Coronary artery (tissue), 2 donors: ENCODE results near the gene PLCE1.

Experiments
- DNase-seq: peaks from one replicate; pipeline ENCODE4 v3.0.0-alpha.2; 2017; ENCODE audit warnings: low spot score
- H3K27ac ChIP-seq, 2 donors: fragments of 200-600 bp; sonication (generic); one replicate each; pipeline ENCODE4 v1.5.1; 2016 to 2019
- H3K4me3 ChIP-seq: fragments of 200-600 bp; sonication (generic); 2 replicates; pipeline ENCODE4 v1.5.1; 2016; ENCODE audit warnings: mild to moderate bottlenecking, moderate library complexity
- TF ChIP-seq, protein P1 (sequence below): fragments of 200-600 bp; sonication (generic); IDR thresholded peaks from one replicate; pipeline ENCODE4 v1.5.1; 2019; ENCODE audit warnings: antibody characterized with exemption

The PLCE1 gene

GRCh38 chr10:94016727-94017714 is 23.3 kb downstream of the PLCE1 start:
- H3K4me3 ChIP-seq: no peak overlapping the region
- TF ChIP-seq, protein P1, sequence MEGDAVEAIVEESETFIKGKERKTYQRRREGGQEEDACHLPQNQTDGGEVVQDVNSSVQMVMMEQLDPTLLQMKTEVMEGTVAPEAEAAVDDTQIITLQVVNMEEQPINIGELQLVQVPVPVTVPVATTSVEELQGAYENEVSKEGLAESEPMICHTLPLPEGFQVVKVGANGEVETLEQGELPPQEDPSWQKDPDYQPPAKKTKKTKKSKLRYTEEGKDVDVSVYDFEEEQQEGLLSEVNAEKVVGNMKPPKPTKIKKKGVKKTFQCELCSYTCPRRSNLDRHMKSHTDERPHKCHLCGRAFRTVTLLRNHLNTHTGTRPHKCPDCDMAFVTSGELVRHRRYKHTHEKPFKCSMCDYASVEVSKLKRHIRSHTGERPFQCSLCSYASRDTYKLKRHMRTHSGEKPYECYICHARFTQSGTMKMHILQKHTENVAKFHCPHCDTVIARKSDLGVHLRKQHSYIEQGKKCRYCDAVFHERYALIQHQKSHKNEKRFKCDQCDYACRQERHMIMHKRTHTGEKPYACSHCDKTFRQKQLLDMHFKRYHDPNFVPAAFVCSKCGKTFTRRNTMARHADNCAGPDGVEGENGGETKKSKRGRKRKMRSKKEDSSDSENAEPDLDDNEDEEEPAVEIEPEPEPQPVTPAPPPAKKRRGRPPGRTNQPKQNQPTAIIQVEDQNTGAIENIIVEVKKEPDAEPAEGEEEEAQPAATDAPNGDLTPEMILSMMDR: no peak
- no peak overlapping the region for H3K27ac ChIP-seq
- no peak for DNase-seq

- no peak overlapping the region for H3K4me3 ChIP-seq
- TF ChIP-seq, protein P1: no peak
- no peak for DNase-seq
- no peak overlapping the region for H3K27ac ChIP-seq
These were observed 24.4 kb downstream of the PLCE1 start for GRCh38 chr10:94018107-94018506.

DNA sequence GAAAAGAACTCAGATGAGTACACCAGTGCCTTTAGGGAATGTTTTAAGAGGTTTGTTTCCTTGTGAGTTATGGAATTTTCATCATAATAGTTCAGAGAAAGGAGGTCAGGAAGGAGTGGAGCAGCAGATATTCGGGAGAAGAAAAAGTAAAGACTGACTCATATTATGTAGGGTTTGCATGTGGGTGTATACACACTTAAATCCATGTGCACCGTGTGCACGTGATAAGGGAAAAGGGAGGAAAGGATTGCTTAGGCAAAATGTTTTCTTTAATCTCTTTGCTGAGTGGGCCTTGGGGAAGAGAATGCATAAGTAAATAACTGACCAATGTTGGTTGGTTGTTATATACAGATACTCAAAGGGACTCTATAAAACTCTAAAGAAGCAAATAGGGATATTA is 30.2 kb downstream of the PLCE1 start:
- TF ChIP-seq, protein P1: no peak
- DNase-seq: no peak
- no peak overlapping the region for H3K27ac ChIP-seq

DNA sequence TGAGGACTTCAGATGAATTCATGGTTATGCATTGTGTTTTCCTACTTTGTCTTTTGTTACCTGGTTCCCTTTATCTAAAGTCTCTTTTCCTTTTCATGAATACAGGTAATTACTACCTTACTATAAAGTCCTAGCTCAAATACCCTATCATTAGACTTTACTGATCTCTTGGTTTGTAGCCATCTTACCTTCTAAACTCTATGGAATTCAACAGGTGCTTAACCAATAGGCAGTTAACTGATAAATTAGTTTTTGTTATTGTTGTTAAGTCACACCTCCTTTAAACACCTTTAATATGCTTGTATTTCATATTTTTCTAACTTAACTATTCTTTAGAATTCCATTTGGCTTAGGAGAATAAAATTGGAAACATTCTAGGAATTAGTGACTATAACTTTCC is 30.7 kb downstream of the PLCE1 start:
- TF ChIP-seq, protein P1: no peak
- no peak for DNase-seq
- Histone ChIP-seq H3K4me3 (no peak overlapping the region), H3K27ac (no peak overlapping the region)

More for the DNA sequence above, 30.2 kb downstream of the PLCE1 start:
- no peak overlapping the region for H3K4me3 ChIP-seq

DNA sequence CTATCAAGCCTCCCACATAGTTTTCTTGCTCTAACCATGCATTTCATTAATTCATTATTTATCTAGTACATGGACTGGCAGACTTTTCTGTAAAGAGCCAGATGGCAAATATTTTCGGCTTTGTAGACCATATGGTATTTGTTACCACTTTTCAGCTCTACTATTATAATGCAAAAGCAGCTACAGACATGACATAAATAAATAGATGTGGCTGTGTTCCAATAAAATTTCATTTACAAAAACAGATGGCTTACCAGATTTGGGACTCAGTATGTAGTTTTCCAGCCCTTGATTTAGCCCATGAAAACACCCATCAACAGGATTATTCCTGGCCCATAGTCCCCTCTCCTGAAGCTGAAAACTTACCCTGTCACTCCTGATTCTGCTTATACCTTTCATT is 32.1 kb downstream of the PLCE1 start:
- TF ChIP-seq, protein P1: no peak
- Histone ChIP-seq H3K4me3 (no peak overlapping the region), H3K27ac (no peak overlapping the region)
- DNase-seq: no peak

GRCh38 chr10:94027197-94027596 is 33.5 kb downstream of the PLCE1 start:
- TF ChIP-seq, protein P1: no peak
- no peak overlapping the region for H3K4me3 ChIP-seq
- no peak overlapping the region for H3K27ac ChIP-seq
- DNase-seq: no peak

DNA sequence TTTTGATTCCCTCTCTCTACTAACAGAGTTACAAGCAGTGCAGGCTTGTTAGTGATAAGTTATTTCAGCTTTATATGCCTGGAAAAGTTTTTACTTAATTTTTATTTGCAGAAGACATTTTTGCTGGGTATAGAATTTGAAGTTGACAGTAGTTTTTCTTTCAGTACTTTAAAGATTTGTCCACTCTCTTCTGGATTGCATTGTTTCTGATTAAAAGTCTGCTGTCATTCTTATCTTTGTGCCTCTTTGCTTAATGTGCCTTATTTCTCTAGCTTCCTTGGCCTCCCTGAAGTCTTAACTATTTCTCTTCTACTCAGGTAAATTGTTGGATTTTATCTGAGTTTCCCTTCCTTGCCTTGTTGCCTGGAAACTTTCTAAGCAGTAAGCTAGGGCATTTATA is 36.2 kb downstream of the PLCE1 start:
- DNase-seq: no peak
- Histone ChIP-seq H3K4me3 (no peak overlapping the region), H3K27ac (no peak overlapping the region)
- TF ChIP-seq, protein P1: no peak
